K562 (cell line): ENCODE data around the gene HNRNPDL. TPM values are rescaled to one million over a fixed set of nuclear protein-coding genes. Genes with fewer than 3 reads are reported as not detected.
A peak's percentile ranks its signal among the peaks of the same experiment; 100 is the strongest.

Experiments
- C11orf30 ChIP-seq: fragments of 450-650 bp; IDR thresholded peaks from 2 replicates; pipeline ENCODE4 v1.6.1; 2016; ENCODE audit warnings: low read depth, mild to moderate bottlenecking
- EP400 ChIP-seq: fragments of 450-650 bp; IDR thresholded peaks from 2 replicates; pipeline ENCODE4 v1.6.1; 2017; ENCODE audit warnings: antibody characterized with exemption, mild to moderate bottlenecking, moderate library complexity
- FOXK1 ChIP-seq: sonication (generic); formaldehyde crosslinking; IDR thresholded peaks from 2 replicates; pipeline ENCODE4 v1.8.0; 2022; ENCODE audit warnings: missing genetic modification reagents, mild to moderate bottlenecking, borderline replicate concordance
- ILF3 ChIP-seq: fragments of 450-650 bp; IDR thresholded peaks from 2 replicates; pipeline ENCODE4 v1.6.1; 2018; ENCODE audit warnings: antibody characterized with exemption, mild to moderate bottlenecking, moderate library complexity, borderline replicate concordance
- NFXL1 ChIP-seq: fragments of 450-650 bp; formaldehyde crosslinking; IDR thresholded peaks from 2 replicates; pipeline ENCODE4 v1.4.0; 2021; ENCODE audit warnings: mild to moderate bottlenecking
- PBX2 ChIP-seq, 2 experiments: IDR thresholded peaks in 1 of 2; conservative IDR thresholded peaks in 1 of 2; 2 replicates each; pipeline ENCODE4 v1.6.1; 2016; ENCODE audit warnings: low read depth in 2 of 2, mild to moderate bottlenecking in 1 of 2, missing compliant biosample characterization in 1 of 2, missing genetic modification characterization in 1 of 2, moderate library complexity in 1 of 2
- STAG1 ChIP-seq: sonication (generic); formaldehyde crosslinking; IDR thresholded peaks from 2 replicates; pipeline ENCODE4 v1.5.0; 2020; ENCODE audit warnings: missing genetic modification reagents, borderline replicate concordance
- SUPT5H ChIP-seq: fragments of 450-650 bp; IDR thresholded peaks from 2 replicates; pipeline ENCODE4 v1.6.1; 2016
- polyA plus RNA-seq, 8 experiments: library from polyadenylated mRNA; depleted of rRNA in 4 of 8; stranded (reverse) in 5 of 8; unstranded in 3 of 8; fragments of >200 nt; fragmentation: Nextera tagmentation in 2 of 8; fragmentation: Illumina TruSeq in 1 of 8; extraction: Ambion mirVana in 2 of 8; extraction: Trizol in 1 of 8; gene quantifications; 2 replicates each; pipeline versions ENCODE4 v1.2.1 to v1.2.3, GENCODE V29; 2011 to 2014; ENCODE audit warnings: inconsistent platforms in 1 of 8, missing spikeins in 1 of 8
- total RNA-seq, 7 experiments: library from RNA; depleted of rRNA in 6 of 7; stranded (reverse); fragments of >200 nt in 6 of 7; fragmentation: Illumina TruSeq in 2 of 7; extraction: Trizol in 2 of 7; gene quantifications; 2 replicates each; pipeline versions ENCODE4 v1.2.1 to v1.2.3, GENCODE V29; 2011 to 2021; ENCODE audit warnings: low replicate concordance in 1 of 7
- TF ChIP-seq, protein P1 (sequence below): fragments of 450-650 bp; IDR thresholded peaks from 2 replicates; pipeline ENCODE4 v1.6.1; 2016; ENCODE audit warnings: mild to moderate bottlenecking, moderate library complexity
- TF ChIP-seq, protein P2 (sequence below): sonication (generic); formaldehyde crosslinking; IDR thresholded peaks from 2 replicates; pipeline ENCODE4 v1.8.1; 2023; ENCODE audit warnings: mild to moderate bottlenecking, missing genetic modification reagents, moderate library complexity

HNRNPDL gene
- total and polyA plus RNA-seq, 9 of the 15 experiments (the other 6 are each of a cell fraction or from before 2014, with no cell fraction given) = 243 to 652 (median 351) TPM

DNA sequence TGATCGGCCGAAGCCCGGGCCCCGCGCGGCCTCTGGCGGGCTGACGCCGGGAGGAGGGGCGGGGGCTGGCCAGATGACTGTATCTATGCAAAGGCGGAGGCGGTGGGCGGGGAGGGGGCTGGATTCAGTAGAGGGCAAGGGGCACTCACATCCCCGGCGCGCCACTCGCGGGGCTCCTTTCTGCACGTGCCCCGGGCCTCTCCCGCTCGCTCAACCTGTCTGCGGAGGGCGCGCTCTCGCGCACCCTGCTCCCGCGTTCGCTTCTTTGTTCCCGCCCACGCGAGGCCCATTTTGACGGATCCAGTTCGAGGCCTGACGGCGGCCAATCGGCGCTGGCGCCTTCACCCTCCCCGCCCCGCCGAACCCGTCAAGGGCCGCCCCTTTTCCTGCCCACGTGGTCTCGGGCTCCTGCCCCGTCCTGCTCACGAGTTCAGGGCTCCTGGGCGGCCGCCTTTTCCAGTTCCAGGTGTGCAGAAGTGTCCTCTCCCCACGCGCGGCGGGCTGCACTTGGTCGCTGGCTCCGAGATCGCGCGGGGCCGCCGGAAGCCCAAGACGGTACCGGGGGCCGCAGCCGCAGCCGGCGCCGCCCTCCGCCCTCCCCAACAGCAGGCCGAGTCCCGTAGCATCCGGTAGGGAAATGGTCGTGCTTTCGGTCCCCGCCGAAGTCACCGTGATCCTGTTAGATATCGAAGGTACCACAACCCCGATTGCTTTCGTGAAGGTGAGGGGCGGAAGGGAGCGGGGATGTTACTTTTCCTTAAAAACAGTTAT, at the start of gene HNRNPDL, which contains the start of gene ENOPH1 (continued):
- TF ChIP-seq, protein P1, sequence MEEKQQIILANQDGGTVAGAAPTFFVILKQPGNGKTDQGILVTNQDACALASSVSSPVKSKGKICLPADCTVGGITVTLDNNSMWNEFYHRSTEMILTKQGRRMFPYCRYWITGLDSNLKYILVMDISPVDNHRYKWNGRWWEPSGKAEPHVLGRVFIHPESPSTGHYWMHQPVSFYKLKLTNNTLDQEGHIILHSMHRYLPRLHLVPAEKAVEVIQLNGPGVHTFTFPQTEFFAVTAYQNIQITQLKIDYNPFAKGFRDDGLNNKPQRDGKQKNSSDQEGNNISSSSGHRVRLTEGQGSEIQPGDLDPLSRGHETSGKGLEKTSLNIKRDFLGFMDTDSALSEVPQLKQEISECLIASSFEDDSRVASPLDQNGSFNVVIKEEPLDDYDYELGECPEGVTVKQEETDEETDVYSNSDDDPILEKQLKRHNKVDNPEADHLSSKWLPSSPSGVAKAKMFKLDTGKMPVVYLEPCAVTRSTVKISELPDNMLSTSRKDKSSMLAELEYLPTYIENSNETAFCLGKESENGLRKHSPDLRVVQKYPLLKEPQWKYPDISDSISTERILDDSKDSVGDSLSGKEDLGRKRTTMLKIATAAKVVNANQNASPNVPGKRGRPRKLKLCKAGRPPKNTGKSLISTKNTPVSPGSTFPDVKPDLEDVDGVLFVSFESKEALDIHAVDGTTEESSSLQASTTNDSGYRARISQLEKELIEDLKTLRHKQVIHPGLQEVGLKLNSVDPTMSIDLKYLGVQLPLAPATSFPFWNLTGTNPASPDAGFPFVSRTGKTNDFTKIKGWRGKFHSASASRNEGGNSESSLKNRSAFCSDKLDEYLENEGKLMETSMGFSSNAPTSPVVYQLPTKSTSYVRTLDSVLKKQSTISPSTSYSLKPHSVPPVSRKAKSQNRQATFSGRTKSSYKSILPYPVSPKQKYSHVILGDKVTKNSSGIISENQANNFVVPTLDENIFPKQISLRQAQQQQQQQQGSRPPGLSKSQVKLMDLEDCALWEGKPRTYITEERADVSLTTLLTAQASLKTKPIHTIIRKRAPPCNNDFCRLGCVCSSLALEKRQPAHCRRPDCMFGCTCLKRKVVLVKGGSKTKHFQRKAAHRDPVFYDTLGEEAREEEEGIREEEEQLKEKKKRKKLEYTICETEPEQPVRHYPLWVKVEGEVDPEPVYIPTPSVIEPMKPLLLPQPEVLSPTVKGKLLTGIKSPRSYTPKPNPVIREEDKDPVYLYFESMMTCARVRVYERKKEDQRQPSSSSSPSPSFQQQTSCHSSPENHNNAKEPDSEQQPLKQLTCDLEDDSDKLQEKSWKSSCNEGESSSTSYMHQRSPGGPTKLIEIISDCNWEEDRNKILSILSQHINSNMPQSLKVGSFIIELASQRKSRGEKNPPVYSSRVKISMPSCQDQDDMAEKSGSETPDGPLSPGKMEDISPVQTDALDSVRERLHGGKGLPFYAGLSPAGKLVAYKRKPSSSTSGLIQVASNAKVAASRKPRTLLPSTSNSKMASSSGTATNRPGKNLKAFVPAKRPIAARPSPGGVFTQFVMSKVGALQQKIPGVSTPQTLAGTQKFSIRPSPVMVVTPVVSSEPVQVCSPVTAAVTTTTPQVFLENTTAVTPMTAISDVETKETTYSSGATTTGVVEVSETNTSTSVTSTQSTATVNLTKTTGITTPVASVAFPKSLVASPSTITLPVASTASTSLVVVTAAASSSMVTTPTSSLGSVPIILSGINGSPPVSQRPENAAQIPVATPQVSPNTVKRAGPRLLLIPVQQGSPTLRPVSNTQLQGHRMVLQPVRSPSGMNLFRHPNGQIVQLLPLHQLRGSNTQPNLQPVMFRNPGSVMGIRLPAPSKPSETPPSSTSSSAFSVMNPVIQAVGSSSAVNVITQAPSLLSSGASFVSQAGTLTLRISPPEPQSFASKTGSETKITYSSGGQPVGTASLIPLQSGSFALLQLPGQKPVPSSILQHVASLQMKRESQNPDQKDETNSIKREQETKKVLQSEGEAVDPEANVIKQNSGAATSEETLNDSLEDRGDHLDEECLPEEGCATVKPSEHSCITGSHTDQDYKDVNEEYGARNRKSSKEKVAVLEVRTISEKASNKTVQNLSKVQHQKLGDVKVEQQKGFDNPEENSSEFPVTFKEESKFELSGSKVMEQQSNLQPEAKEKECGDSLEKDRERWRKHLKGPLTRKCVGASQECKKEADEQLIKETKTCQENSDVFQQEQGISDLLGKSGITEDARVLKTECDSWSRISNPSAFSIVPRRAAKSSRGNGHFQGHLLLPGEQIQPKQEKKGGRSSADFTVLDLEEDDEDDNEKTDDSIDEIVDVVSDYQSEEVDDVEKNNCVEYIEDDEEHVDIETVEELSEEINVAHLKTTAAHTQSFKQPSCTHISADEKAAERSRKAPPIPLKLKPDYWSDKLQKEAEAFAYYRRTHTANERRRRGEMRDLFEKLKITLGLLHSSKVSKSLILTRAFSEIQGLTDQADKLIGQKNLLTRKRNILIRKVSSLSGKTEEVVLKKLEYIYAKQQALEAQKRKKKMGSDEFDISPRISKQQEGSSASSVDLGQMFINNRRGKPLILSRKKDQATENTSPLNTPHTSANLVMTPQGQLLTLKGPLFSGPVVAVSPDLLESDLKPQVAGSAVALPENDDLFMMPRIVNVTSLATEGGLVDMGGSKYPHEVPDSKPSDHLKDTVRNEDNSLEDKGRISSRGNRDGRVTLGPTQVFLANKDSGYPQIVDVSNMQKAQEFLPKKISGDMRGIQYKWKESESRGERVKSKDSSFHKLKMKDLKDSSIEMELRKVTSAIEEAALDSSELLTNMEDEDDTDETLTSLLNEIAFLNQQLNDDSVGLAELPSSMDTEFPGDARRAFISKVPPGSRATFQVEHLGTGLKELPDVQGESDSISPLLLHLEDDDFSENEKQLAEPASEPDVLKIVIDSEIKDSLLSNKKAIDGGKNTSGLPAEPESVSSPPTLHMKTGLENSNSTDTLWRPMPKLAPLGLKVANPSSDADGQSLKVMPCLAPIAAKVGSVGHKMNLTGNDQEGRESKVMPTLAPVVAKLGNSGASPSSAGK = peak; percentile 96
- TF ChIP-seq PBX2 (CRISPR knock-in tag; IDR thresholded peaks at IDR 0.05; ENCODE audit: low read depth) (no peak), PBX2 (tag; conservative IDR thresholded peaks at IDR 0.05; ENCODE audit: low read depth) (peak; percentile 29; the same call in 1 of the 2 replicates), FOXK1 (CRISPR knock-in tag) (peak; percentile 75; the same call in 1 of the 2 replicates), STAG1 (CRISPR knock-in tag) (no peak), ILF3 (no peak), EP400 (peak; percentile 87), SUPT5H (peak; percentile 70), C11orf30 (no peak), NFXL1 (CRISPR knock-in tag) (no peak)
- TF ChIP-seq, protein P2, sequence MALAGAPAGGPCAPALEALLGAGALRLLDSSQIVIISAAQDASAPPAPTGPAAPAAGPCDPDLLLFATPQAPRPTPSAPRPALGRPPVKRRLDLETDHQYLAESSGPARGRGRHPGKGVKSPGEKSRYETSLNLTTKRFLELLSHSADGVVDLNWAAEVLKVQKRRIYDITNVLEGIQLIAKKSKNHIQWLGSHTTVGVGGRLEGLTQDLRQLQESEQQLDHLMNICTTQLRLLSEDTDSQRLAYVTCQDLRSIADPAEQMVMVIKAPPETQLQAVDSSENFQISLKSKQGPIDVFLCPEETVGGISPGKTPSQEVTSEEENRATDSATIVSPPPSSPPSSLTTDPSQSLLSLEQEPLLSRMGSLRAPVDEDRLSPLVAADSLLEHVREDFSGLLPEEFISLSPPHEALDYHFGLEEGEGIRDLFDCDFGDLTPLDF (CRISPR knock-in tag) = peak; percentile 91
